ENCODE results near the gene NRN1. TPM values are rescaled to one million over a fixed set of nuclear protein-coding genes. Genes with fewer than 3 reads are reported as not detected.
"Not testable (repeated sequence)": the region's sequence is repeated elsewhere in the genome, so short reads cannot be mapped to it uniquely, and the experiment has no call there.

NRN1 gene, protein sequence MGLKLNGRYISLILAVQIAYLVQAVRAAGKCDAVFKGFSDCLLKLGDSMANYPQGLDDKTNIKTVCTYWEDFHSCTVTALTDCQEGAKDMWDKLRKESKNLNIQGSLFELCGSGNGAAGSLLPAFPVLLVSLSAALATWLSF
- not detected for total RNA-seq

DNA sequence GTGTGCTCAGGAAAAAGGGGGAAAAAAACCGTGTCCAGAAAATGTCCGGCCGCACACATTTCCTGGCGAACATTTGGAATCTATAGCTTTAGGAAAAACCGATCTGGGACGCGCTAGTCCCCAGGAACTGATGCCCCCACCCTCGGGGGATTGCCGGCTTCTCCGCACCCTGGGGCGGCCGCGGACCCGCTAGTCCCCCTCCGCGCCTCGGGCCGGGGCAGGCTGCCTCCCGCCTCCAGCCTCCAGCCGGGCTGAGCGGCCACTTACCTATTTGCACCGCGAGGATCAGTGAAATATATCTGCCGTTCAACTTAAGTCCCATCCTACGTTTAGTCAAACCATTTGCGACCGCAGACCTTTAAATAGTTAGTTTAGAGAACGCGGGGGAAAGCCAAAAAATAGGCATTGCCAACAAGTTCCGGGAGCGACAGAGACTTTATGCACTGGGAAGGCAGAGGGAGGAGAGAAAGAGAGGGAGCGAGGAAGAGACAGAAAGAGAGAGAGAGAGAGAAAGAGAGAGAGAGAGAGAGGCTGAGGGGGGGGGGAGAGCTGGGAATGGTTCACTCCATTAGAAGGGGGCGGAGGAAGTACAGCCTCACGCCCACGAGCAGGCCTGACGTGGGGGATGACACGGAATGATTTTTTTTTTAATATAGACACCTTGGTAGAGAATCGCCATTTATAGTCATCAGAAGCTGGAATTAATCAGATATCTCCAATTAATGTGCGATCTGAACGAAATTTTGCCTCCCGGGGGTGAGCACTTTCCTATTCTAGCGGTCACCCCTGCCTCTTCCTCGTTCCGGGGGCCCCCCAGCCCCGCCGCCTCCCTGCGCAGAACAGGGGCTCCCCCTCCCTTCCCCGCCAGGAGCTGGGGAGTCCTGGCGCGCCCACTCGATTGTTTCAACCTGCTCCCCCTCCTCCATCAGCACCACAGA is at the start of gene NRN1:
NRN1 (minus strand) TSS at position 498 of the 938 bp plus-strand sequence; CDS start at position 322, 176 bp downstream.
- peak in 2 of 3 donors; percentile 10 to 21 for DNase-seq (ENCODE audit: low read depth in 2 of 3, low spot score in 2 of 3)

DNA sequence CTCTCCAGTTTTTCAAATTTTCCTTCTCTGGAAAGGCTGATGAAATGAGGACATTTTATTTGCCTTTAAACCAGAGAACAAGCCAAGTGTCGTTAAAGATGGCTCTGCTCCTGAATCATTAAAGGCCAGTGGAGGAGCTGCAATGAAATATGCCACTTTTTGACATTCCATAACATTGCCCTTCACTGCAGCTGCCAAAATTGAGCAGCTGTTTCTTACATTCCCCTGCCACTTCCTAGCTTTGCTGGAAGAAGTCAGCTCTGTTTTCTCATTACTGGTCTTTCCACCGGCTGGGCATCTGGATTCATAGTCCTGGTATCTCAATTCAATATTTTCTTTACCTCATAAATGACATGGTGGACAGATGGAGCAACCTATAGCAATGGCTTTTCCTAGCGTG is 45.5 kb upstream of the NRN1 start:
- DNase-seq (ENCODE audit: low read depth in 2 of 3, low spot score in 2 of 3) = no peak

DNA sequence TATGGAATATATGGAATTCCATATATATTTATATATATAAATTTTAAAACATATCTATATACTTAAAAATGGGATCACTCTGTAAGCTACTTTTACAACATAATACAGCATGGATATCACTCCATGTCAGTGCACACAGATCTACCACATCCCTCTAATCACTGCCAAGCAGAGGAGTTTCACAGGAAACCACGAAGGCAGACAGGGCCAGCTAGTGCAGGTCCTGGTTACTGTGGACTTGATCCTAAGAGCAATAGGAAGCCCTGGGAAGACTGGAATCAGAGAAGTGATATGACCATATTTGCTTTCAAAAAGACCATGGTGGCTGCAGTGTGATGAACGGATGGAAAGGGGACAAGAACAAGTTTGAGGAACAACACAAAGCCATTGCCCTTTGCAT is 40.0 kb upstream of the NRN1 start:
- DNase-seq (ENCODE audit: low read depth in 2 of 3, low spot score in 2 of 3) = peak in 2 of 3 donors; percentile 6 to 16

DNA sequence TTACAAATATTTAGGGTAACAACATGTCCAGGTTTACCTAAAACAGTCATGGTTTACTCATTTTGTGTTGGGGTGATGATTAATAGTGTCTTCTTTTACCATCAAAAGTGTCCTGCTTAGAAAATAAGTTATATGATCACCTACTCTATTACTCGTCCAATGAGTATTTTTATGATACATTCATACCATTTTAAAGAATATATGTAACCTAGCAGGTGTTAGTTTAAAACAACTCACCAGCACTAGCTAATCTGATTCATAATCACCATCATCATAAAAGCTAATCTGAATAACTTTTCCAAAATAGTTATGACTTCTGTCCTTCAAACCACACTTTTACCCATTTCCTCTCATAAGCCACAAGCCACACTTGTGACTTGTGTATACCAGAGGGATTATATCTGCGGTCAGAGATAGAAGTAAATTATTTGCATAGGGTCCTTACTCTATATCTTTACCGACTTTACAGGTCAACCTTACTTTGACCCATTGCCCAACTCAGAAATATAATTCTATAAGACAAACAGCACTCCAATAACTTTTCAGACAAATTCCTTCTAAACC is 33.3 kb upstream of the NRN1 start:
- no peak for DNase-seq (ENCODE audit: low read depth in 2 of 3, low spot score in 2 of 3)

DNA sequence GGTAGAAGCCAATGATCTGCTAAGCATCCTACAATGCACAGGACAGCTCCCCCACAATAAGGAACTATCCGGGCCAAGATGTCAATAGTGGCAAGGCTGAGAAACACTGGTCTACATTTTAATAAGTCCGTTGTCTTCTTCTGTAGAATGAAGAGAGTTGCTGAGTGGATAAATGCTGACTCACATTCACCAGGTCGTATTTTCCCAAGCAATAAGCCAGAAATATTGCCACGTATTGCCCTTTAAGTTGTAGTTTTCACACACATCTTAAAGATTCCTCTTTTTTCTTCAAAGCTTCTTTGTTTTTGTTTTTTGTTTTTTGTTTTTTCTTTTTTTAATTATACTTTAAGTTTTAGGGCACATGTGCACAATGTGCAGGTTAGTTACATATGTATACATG is 30.5 kb upstream of the NRN1 start:
- DNase-seq (ENCODE audit: low read depth in 2 of 3, low spot score in 2 of 3) = no peak

DNA sequence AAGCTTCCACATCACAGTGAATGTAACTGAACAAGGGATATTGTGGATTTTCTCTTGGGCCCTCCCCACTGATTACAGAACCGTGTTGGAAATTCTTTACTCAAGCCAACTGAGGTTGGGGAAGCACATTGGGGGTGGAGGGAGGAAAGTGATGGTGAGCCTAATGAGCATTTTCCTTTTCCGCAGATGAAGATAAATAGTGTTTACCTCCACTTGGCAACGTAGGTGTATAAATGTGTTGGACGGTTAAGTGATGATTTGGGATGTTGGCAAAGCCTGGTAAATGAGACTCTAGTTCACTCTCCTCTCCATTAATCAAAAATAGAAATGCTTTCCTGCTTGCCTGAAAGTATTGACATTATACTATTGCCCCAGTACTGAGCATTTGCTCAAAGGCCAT is 27.1 kb upstream of the NRN1 start:
- DNase-seq (ENCODE audit: low read depth in 2 of 3, low spot score in 2 of 3) = no peak

DNA sequence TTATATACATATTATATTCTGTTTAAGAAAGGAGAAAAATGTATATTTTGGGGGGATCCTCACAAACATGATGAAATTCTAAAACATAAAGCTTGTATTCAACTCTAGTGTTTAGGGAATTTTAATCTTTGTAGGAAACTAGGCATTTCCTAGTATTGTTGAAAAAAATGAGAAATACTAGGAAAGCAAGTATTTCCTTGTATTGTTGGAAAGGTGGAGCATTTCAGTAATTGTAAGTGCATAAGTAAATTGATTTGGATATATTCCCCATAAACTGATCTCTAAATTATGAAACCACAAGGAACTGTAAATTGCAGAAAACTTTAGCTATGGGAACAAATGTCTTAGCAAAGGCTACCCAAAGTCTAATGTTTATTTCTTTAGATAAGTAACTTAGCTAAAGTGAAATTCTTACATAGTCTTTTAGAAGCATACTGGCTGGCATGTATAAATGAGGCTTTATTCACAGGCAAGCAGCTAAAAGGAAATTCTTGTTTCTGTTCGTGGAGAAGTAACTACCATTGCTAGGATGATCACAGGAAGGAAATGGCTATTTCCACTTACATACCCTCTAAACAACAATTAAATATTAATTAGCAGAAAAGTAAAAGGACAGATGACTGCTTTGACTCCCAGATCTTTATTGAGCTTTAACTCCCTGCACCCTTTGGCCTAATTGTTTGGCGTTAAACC is 19.9 kb upstream of the NRN1 start:
- no peak for DNase-seq (ENCODE audit: low read depth in 2 of 3, low spot score in 2 of 3)

DNA sequence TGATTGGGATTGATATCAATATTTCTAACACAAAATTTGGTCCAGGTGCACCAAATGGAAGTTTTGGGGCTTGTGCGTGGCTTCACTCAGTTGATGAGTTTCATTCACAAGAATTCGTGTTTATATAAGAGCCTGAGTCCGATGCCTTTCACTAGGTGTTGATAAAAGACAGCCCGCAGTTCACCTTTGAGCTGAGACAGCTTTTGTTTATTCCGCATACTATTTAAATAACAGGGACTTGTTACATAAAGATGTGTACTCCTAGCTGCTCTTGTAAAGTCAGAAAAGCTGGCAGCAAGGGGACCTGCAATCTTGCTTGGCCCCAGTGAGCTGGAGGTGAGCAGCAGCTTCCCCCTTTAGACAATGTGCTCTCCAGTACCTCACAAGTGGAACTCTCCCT is 19.0 kb upstream of the NRN1 start:
- DNase-seq (ENCODE audit: low read depth in 2 of 3, low spot score in 2 of 3) = no peak

DNA sequence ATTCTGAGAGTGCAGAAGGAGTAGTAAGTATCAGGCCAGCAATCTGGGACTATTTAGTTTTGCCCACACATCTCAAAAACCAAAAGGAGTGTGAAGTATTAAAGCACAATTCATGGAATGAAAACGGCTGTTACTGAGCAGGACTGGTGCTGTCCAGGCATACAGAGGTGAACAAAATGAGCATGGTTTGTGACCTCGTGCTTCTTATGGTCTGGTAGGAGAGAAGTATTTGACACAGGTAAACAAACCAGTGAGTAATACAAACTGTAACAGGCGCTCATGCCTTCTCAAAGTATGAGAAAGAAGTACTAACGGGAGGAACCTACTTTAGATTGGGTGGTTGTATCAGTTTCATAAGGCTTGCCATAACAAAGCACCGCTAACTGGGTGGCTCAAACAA is 17.5 kb upstream of the NRN1 start:
- no peak for DNase-seq (ENCODE audit: low read depth in 2 of 3, low spot score in 2 of 3)

DNA sequence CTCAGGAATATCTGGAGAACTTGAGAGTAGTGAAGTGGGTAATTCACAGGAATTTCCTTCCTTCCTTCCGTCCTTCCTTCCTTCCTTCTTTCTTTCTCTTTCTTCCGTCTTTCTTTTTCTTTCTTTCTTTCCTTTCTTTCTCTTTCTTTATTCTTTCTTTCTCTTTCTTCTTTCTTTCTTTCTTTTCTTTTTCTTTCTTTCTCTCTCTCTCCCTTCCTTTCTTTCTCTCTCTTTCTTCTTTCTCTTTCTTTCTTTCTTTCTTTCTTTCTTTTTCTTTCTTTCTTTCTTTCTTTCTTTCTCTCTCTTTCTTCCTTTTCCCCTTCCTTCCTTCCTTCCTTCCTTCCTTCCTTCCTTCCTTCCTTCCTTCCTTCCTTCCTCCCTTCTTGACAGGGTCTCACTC is 16.1 kb upstream of the NRN1 start:
- DNase-seq (ENCODE audit: low read depth in 2 of 3, low spot score in 2 of 3) = not testable (repeated sequence)

DNA sequence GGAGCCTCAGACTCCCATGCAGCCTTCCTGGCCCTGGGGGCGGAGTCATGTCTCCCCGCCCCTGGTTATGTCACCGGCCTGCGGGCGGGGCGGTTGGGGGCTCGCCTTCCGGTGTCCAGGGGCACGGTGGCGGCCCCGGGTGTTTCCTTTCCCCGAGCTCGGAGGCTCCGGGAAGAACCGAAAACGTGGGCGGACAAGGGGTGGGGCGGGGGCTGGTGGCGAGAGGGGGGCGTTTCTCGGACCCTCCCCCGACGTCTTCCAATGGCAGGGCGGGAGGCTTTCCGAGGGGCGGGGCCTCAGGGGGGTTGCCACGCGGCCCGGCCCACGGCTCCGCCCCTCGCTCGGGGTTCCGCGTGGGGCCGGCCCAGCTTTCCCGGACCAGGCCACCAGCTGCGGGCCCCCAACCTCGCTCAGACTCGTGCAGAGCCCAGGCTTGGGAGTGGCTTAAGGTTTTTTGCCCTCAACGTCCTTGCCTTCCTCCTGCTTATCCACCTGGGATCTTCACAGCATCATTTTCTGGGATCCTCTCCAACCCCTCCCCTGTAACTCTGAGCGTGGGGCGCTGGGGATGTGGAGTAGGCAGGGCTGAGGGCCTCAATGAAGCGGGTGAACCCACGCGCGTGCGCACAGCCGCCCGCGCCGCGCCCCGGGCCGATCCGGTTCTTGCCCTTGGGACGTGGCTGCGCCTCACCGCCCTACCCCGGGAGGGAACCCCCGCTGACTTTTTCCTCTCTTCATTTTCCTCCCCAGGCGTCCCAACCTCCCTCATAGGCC is 2.1 kb upstream of the NRN1 start:
- DNase-seq (ENCODE audit: low read depth in 2 of 3, low spot score in 2 of 3) = peak in 2 of 3 donors; percentile 58 to 65

DNA sequence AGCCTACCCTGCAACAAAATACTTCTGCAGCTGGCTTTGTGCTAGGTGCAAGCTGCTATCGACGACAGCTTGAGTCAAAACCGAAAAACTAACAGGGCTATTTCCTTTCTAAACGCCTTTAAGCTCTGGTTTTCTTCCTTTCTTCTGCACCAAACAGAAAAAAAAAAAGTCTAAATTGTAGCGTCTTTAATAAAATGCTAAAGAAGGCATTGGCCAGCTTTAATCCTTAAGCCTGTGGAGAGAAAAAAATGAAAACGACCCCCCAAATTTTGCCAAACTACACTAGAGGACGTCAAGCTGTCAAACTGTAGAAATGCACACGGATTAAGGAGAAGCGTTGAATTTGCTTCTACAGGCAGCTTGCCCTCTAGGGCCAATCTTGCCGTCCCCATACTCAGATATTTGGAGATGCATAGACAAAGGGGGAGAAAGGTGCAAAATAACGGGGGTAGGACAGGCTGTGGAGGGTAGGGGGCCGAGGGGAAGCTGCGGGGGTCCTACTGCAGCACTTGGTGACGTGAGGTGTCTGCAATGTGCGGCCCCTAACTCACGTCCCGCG is 1.4 kb upstream of the NRN1 start:
- peak in 1 of 3 donors; percentile 19 for DNase-seq (ENCODE audit: low read depth in 2 of 3, low spot score in 2 of 3)

DNA sequence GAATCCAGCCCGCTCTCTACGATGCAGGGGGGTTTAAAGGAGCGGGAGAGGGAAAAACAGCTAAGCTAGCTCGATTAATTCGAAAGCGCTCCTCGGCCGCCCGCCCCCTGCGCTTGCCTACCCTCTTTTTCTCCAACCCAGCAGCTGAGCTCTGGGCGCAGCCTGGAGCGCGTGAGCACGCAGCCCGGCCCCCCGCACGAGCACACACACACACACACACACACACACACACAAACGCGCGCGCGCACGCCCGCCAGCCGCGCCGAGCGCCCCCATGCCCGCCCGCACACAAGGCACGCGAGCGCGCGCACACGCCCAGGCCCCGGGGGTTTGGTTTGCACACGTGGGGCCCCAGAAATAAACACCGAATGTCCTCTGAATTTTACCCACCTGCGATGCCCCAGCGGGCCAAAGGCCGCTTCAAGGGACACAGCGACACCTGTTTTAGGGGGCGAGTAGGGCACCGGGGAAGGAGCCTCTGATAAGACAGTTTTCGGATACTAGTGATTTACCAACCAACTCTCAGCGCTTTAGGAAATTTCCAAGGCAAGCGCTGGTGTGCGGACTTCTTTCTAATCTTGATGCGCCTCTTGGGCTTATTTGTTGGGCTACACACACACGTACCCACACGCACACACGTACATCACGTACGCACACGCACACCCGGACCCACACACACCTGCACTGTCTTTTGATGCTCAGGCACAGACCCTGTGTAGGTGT is 802 bp upstream of the NRN1 start:
- peak in 2 of 3 donors; percentile 46 to 58 for DNase-seq (ENCODE audit: low read depth in 2 of 3, low spot score in 2 of 3)

DNA sequence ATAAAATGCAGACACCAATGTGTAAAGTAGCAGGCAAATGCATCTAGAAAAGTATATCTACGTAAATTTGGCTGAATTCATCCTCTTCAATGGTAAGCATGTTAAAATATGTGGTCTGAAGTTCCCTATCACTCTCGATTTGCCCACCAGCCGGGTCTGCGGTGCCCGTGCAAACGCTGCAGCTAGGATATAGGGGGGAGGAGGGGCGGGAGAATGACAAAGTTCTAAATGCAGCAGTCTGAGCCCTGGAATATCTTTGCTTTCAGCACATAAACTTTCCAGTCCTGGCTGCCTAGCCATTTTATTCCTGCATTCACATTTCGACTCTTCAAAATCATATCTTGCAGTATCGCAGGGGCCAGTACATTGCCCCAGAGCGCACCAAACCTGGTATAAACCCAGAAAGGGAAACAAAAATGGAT is 708 bp downstream of the NRN1 start:
- peak in 2 of 3 donors; percentile 14 to 18 for DNase-seq (ENCODE audit: low read depth in 2 of 3, low spot score in 2 of 3)

DNA sequence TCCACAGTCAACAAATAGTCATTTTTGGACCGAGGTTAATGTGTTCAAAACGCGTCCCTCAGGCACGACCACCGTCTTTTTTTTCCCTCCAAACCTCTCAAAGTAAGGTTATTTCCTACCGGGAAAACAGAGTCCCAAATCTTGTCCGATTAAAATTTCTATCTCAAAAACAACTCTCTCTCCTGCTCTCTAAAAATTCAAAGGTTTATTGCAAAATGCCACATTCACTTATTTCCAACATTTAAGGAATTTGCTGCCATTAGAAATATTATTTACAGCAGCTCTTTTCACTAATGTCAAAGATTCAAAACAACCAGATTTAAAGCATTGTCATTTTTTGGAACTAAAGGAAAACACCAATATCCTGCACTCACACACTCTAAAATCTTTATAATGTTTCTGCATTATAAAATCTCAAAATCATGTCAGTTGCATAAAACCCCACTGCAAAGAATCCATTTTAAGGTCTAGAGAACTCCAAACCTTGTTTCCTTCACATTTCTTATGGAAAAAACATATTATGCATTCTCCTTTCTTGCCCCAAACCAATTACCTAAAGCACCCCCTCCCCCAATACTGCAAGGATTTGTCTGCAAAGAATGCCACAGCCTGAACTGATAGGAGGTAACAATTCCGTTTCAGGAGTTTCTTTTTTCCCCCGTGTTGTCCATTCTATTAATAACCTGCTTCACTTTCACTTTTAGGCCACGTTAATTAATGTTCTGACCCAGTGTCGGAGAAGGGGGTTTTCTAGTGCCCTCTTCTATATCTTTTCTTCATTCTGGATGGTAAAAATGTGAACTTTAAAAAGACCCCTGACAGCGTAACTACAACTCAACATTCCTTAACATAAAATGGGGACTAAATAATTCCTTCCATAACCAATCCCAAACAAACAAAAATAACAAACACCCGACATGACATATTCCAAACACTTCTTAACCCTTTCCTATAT is 1.4 kb downstream of the NRN1 start:
- peak in 2 of 3 donors; percentile 19 to 27 for DNase-seq (ENCODE audit: low read depth in 2 of 3, low spot score in 2 of 3)

DNA sequence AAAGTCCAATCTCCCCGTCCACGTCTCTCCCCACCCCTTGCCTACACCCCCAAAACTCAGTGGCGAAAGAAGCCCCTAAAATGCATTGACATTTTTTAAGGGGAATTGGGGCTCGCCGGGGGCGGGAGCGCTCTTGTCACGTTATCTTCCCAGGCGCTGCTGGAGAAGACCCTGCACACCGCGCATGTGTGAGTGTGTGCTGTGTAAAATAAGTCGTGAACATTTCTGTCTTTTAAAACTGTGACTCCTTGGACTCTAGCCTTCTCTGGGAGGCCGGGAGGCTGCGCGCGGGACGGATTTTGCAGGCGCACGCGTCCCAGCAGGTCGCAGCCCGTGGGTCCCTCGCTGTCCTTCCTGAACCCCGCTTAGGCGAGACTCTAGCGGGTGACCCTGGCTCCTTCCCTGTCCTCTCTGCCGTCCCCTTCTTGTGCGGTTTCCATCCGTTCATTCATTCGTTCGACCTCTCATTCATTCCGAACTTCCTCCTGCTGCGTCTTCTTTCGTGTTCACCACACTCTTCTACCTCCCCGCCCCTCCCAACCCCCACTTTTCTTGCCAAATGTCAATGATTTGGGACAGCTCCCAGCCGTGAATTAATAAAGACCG is 2.2 kb downstream of the NRN1 start:
- peak in 1 of 3 donors; percentile 16 for DNase-seq (ENCODE audit: low read depth in 2 of 3, low spot score in 2 of 3)

DNA sequence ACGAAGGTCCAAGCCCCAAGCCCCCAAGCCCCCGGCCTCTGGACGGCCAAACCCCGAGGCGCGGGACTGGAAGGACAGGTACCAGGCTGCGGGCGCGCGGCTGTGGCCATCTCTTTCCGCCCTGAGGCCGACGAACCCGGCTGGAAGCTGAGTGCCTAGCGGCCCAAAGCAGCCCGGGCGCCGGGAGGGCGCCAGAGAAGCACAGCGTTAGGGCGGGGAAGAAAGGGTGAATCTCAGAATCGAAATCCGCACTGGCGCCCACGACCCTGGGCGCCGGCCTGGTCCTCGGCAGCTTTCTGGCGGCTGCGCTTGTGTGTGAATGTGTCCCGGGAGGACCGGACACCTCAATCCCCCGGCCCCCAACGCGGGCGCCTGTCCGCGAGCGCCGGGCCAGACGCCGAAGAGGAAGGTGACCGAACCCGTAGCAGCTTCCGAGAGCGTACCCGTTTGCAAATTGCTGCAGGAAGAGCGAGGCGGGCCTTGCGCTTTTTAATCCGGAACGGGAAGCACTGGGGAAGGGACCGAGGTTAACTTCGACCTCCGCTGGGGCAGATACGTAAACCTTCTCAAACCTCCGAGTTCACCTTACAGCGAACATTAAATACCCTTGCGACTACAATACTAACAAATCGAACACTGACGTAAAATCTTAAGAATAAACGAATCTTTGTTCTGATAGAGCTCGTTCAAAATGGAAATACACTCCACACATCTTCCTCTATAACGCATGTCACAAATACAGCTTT is 2.9 kb downstream of the NRN1 start:
- DNase-seq (ENCODE audit: low read depth in 2 of 3, low spot score in 2 of 3) = peak in 2 of 3 donors; percentile 61 to 62
